DMS53 treated with DMSO at 0.1 percent for 48 hours (cell line): ENCODE data around the gene PPY.
"Not testable (repeated sequence)": the region's sequence is repeated elsewhere in the genome, so short reads cannot be mapped to it uniquely, and the experiment has no call there.

Experiments used
- DNase-seq: peaks from one replicate; lab custom pipeline; 2025; ENCODE audit not compliant: unreplicated experiment; lab: John Stamatoyannopoulos, UW

Gene PPY

GRCh38 chr17:43966276-43966675, 24.0 kb upstream of the PPY start:
- DNase-seq, result no peak

- no peak for DNase-seq
Observed at GRCh38 chr17:43962479-43962878, 20.2 kb upstream of the PPY start.

DNA sequence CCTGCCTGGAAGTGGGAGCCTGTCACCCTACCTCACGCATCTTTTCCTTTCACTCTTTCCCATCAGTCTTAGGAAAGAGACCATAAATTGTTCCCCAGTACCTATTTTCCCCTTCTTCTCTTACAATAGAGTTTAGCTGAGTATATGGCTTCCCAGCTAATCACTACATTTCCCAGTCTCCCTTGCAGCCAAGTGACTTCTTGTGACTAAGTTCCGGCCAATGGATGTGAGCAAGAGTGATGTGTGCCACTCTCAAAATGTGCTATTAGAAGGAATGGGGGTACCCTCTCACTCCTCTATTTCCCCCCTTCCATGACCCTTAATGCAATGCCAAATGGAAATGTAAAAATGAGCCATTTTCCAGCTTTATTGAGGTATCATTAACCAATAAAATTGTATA, 19.7 kb upstream of the PPY start:
- DNase-seq, result no peak

DNA sequence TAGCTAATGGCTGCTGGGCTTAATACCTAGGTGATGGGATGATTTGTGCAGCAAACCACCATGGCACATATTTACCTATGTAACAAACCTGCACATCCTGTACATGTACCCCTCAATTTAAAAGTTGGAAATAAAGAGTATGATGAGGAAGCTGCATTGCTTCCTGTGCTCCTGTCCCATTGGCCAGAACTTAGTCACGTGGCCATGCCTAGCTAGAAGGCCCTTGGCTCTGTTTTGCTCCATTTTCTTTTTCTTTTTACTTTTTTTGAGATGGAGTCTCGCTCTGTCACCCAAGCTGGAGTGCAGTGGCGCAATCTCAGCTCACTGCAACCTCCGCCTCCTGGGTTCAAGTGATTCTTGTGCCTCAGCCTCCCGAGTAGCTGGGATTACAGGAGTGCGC, 19.0 kb upstream of the PPY start:
- not testable (repeated sequence) for DNase-seq

- no peak for DNase-seq
Observed at GRCh38 chr17:43958748-43959352, 16.6 kb upstream of the PPY start.

GRCh38 chr17:43956222-43956621, 13.9 kb upstream of the PPY start:
- no peak for DNase-seq

- DNase-seq, result no peak
Observed at GRCh38 chr17:43953746-43954145, 11.5 kb upstream of the PPY start, which contains the start of gene PYY. Gene PYY (minus strand): TSS chr17:43953940. CDS start chr17:43953483, 457 bp downstream.

GRCh38 chr17:43952724-43953666, 10.7 kb upstream of the PPY start:
- no peak for DNase-seq

DNA sequence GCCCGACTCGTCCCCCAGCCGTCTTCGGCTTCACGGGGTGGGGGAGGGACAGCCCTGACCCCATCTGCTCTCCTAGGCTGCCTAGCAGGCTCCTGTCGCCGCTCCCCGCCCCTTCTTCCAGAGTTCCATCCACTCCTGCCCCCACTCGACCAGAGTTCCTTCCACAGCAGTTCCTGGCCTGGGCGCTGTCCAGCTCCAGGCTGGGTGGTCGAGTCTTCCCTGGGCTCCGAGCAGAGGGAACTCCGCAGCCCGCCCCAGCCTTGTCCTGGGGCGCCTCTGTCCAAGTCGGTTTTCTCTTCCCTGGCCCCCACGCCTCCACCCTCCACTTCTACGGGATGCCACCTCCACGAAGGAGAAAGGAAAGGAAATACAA, 10.1 kb upstream of the PPY start:
- no peak for DNase-seq

- no peak for DNase-seq
Observed at GRCh38 chr17:43951750-43952149, 9.5 kb upstream of the PPY start.

GRCh38 chr17:43950554-43950953, 8.3 kb upstream of the PPY start:
- DNase-seq, result no peak

DNA sequence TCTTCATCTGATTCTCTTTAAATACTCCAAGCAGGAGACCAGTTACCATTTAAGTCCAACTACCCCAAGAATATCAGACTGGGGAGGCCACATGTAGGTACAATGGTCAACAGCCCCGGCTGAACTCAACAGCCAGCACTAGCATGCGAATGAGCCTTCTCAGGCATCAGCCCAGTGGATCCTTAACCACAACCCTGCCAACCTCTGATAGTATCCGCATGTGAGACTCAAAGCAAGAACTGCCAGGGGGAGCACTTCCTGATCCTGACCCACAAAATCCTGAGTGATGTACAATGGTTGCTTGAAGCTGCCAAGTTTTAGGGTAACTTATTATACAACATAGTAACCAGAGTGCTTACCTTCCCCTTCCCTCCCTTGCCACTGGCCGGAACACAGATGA, 7.5 kb upstream of the PPY start:
- no peak for DNase-seq

- no peak for DNase-seq
Observed at GRCh38 chr17:43946781-43947180, 4.5 kb upstream of the PPY start.

DNA sequence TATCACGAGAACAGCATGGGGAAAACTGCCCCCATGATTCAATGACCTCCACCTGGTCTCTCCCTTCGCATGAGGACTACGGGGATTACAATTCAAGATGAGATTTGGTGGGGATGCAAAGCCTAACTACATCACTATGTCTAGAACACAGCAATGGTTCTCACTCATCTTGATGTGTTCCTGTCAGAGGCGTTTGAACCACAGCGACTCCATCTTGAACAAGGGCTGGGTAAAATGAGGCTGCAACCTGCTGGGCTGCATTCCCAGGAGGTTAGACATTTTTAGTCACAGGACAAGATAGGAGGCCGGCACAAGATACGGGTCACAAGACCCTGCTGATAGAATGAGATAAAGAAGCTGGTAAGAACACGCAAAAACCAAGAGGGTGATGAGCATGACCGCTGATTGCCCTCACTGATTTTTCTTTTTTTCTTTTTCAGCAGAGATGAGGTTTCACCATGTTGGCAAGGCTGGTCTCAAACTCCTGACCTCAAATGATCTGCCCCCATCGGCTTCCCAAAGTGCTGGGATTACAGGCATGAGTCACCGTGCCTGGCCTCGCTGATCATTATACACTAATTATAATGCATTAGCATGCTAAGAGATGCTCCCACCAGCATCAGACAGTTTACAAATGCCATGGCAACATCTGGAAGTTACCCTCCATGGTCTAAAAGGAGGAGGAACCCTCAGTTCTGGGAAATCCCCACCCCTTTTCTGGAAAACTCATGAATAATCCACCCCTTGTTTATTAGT, 3.0 kb upstream of the PPY start:
- DNase-seq, result no peak

- no peak for DNase-seq
Observed at GRCh38 chr17:43940630-43941029, 1.6 kb downstream of the PPY start.

DNA sequence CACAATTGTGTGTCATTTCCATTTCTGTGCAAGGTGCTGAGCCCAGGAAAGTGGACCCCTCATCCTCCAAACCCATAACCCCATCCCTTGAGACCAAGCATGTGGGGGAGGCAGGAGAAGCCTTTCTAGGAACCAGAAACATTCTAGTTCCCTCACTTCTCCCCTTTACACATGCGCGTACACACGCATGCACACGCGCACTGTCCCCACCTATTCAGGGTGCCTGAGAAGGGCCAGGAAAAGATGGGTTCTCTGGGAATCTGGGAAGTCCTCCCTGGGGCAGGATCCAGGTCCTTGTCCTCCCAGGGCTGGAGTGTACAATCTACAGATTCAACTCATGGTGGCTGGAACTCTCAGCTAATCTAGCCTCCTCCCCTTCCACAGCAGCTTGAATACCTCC, 2.4 kb downstream of the PPY start:
- DNase-seq, result no peak

DNA sequence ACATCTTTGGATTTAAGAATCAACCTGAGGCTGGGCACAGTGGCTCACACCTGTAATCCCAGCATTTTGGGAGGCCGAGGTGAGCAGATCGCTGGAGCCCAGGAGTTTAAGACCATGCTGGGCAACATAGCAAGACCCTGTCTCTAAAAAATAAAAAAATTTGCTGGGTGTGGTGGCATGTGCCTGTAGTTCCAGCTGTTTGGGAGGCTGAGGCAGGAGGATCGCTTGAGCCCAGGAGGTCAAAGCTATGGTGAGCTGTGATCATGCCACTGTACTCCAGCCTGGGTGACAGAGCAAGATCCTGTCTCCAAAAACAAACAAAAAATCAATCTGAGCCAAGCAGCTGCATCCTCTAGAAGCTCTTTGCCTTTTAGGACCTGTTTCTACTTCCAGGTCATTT, 2.8 kb downstream of the PPY start:
- not testable (repeated sequence) for DNase-seq

DNA sequence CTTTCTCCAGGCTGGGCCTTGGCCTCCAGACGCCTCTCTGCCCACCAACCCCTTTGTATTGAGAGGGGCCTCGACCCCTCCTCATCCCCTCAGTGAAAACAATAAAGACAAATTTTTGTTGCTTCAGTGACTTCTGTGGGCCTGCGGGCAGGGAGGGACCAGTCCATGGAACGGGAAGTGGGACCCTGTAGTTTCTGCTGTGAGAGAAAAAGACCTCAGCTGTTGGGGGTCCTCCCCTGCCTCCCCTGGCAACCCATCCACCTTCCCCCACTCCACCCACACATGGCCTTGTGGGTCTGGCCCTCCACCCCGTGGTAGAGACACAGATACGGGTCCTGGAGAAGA, 3.5 kb downstream of the PPY start:
- no peak for DNase-seq

- no peak for DNase-seq
Observed at GRCh38 chr17:43936434-43936833, 5.8 kb downstream of the PPY start.

DNA sequence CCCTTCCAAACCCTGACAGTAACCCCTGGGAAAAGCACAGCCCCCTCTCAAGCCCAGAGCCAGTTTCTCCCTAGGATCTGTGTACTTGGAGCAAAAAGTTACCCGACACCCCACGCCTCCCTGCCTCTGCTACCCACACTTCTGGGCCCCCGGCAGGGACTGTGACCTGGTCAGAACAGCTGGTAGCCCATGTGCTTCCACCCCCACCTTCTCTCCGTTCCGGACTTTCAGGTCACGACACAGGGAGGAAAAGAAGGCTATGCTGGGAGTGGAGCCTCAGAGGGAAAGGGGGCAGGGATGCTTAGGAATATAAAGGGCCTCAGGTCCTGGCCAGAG, 6.4 kb downstream of the PPY start:
- DNase-seq, result no peak

GRCh38 chr17:43935204-43935925, 6.9 kb downstream of the PPY start:
- no peak for DNase-seq
